ENCODE results near the gene RBM23.
"Not testable (repeated sequence)": the region's sequence is repeated elsewhere in the genome, so short reads cannot be mapped to it uniquely, and the experiment has no call there.

The RBM23 gene

DNA sequence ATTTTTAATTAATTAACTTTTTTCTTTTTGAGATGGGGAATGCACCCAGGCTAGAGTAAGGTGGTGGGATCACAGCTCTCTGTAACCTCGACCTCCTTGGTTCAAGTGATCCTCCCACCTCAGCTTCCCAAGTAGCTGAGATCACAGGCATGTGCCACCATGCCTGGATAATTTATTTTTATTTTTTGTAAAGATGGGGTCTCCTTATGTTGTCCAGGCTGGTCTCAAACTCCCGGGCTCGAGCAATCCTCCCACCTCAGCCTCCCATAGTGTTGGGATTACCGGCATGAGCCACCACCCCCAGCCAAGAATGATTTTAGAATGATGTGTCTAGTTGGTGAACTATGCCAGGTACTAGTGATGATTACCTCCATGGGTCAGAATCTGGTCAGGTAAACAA lies 54.0 kb downstream of the RBM23 start:
- no peak for DNase-seq (ENCODE audit: low spot score)

GRCh38 chr14:22861651-22862050 lies 57.3 kb downstream of the RBM23 start:
- DNase-seq (ENCODE audit: low spot score), result no peak

GRCh38 chr14:22860377-22860776 lies 58.6 kb downstream of the RBM23 start:
- DNase-seq (ENCODE audit: low spot score), result not testable (repeated sequence)

DNA sequence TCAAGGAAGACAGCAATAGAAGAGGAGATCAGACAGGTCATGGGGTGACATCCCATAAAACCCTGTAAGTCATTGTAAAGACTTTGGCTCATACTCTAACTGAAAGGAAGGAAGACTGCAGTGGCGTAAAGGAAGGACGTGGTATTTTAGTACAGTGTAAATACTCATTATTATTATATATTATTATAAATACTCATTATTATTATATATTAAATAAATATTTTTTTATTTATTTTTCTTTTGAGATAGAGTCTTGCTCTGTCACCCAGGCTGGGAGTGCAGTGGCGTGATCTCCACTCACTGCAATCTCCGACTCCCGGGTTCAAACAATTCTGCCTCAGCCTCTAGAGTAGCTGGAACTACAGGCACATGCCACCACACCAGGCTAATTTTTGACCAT lies 62.5 kb downstream of the RBM23 start:
- no peak for DNase-seq (ENCODE audit: low spot score)

GRCh38 chr14:22854963-22855724 lies 63.8 kb downstream of the RBM23 start:
- no peak for DNase-seq (ENCODE audit: low spot score)

DNA sequence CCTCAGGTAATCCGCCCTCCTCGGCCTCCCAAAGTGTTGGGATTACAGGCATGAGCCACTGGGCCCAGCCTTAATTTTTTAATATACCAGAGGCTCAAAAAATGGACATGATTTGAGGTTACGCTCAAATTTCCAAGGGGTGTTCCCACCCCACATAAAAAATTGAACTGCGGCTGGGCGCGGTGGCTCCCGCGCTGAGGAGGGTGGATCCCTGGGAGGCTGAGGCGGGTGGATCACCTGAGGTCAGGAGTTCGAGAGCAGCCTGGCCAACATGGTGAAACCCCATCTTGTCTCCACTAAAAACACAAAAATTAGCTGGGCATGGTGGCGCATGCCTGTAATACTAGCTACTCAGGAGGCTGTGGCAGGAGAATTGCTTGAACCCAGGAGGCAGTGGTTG lies 64.7 kb downstream of the RBM23 start:
- DNase-seq (ENCODE audit: low spot score), result not testable (repeated sequence)

DNA sequence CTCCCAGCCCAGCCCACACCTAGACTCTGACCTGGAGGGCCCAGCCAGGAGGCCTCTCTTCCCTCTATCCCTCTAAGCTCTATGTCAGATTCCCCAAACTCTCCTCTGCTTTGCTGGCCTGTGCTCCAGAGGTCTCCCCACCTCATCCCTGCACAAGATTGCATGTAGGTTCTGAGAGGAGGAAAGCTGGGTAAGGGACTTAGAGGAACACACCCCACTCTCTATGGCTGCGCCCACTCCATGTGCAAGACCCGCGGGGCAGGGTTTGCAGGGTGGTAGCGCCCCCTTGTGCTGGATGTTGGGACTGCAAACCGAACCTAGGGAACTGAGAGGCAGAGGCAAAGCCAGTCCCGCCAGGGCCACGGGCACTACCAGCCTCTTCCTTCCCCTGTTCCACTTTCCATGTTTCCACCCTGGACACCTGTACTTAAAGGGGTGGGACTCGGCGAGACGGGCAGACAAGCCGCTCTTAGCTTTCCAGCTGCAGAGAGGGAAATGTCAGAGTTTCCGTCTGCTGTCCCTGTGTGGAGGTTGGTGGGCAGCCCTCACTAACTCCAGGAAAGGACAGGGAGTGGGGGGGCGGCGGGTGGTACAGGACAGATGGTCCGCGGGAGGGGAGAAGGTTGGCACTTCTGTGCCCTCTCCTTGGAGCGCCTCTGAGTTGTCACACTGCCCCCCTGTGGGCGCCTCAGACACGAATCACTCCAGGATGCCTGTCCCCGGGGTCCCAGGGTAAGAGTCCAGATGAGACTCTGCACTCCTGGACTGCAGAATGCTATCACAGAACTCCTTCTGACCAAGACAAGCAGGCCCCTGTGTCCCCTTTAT lies 65.8 kb downstream of the RBM23 start:
- DNase-seq (ENCODE audit: low spot score), result peak; percentile 81

- no peak for DNase-seq (ENCODE audit: low spot score)
These were observed 66.4 kb downstream of the RBM23 start for GRCh38 chr14:22852599-22852939.

DNA sequence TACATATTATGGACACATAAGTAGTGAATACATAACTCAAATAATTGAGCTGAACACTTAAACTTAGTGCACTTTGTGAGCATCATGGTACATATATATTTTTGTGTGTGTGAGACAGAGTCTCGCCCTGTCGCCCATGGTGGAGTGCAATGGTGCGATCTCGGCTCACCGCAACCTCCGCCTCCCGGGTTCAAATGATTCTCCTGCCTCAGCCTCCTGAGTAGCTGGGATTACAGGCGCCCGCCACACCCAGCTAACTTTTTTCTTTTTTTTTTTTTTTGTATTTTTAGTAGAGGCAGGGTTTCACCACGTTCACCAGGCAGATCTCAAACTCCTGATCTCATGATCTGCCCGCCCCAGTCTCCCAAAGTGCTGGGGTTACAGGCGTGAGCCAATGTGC lies 66.8 kb downstream of the RBM23 start:
- not testable (repeated sequence) for DNase-seq (ENCODE audit: low spot score)

DNA sequence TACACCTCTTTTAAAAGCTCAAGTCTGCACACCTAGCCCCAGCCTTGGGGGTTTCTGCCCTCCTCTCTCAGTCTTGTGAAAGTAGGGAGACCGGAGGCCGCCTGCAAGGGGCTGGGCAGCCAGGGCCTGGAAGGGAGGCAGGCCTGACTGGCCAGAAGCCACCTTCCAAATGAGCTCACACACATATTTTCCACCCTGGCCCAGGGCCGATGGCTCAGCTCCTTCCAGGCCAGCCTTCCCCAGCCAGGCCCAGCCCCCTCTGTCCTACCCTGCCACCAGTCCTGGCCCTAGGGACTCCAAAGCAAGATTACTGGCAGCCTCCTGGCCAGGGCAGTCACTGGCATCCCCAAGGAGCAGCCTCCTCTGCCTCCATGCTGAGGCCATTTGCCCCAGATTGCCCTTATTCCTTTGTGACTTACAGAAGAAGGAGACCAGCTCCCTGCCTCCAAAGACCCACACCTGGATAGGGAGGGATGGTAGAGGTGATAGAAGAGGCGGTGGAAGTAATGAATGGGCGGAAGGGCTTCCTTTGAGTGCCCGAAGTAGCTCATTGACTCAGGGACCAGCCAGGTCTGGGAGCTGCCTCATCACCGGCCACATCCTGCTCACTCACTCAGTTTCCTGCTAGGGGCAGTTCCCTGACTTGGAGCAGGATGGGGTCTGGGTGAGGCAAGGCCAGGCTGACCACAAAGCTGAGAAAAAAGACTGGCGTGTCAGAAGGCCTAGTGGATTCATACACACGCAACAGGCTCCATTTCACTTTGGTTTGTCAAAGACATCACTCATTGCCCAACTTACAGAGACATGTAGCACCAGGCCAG lies 67.8 kb downstream of the RBM23 start:
- no peak for DNase-seq (ENCODE audit: low spot score)

DNA sequence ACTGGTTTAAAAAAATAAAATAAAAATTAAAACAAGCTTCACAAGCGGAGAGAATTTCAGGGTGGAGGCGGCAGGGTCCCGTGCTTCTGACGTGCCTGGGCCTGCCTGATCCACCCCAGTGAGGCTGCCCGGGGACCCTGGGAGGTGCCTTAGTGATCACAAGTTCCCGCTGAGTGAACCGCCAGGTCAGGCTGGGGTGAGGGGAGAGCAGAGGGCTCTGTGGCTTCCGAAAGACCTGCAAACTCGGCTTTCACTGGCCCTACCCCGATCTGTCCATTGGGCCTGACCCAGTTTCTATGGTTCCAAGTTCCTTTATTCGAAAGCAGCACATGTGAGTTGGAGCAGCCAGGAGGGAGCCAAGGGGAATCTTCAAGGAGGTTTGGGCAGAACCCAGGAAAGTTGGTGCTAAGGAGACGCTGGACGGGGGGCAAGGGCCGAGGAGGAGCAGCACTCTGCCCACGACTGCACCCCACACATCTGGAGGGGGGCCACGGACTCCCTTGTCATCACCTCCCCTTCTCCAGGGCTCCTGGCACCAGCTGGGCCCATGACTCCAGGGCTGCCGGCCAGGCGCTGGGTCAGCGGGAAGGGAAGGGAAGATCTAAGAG lies 69.6 kb downstream of the RBM23 start:
- DNase-seq (ENCODE audit: low spot score), result no peak

DNA sequence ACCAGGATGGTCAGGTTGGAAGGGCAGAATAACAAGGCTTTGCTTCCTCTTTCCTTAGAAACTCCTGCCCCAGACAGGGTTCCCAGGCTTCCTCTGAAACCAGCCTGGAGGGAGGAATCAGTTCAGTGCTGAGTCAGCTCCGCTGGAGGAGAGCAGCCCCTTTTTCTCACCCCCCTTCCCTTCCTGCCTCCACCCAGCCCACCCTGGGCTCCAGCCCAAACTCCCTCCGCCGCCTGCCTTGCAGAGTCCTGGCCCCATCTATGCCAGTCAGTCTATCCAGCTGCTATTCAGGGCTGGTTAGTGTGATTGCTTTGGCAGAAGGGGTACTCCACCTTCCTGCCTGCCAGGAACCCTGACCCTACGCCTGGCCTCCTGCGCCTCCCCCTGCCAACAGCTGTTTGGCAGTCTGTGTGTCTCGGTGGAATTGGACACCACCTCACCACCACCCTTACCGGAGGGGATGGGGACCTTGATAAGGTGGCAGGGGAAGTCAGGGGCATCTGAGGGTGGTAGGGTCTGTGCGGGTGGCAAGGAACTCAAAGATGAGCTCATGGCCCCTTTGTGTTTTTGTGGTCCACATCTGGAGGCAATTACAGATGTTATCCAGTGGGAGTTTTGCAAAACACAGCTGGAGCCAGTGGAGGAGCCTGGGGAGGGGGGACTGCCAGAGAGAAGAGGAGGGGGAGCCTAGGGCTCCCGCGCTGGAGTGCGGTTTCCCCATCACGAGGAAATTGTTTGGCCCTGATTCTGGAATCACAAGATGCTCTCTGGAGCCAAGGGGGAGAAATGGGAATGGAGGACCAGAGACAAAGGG lies 70.4 kb downstream of the RBM23 start:
- DNase-seq (ENCODE audit: low spot score), result no peak

DNA sequence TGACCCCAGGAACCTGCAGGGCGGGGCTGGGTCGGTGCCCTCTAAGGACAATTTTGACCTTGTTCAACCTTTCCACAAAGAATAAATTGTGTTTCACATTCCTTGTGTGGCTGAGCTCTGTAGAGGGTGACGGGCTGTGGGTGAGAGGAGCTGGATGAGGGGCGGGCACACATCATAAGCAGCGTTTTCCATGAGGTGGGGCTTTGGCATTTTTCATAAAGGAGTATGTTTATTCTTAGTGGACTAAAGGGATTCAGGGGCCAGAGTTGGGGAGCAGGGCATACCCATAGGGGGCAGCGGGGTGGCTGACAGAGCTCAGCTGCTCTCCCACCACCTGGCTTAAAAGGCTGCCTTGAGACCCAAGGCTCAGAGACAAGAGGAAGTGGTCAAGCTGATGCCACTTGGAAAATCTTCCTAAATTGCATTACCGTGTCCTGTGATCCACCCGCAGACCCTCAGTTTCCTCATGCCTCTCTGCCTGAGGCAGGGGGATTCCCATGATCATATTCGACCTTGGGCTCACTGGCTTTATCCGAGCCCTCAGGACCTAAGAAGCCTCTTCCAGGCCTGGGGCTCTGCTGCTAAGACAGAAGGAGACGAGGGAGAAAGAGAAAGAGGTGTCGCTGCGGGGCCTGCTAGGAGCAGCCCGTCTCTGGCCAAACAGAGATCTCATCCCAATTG lies 71.1 kb downstream of the RBM23 start:
- DNase-seq (ENCODE audit: low spot score), result no peak

DNA sequence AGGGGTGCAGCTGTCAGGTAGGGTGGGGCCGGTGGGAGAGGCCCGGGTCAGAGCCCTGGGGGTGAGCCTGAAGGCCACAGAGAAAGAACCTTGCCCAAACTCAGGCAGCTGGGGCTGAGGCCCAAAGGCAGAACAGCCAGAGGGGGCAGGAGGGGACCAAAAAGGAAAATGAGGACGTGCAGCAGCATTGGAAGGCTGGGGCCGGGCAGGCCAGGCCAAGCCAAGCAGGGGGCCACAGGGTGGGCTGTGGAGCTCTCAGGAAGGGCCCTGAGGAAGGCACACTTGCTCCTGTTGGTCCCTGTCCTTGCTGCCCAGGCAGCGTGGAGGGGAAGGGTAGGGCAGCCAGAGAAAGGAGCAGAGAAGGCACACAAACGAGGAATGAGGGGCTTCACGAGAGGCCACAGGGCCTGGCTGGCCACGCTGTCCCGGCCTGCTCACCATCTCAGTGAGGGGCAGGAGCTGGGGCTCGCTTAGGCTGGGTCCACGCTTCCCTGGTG lies 72.1 kb downstream of the RBM23 start:
- no peak for DNase-seq (ENCODE audit: low spot score)

GRCh38 chr14:22845821-22846625 lies 72.9 kb downstream of the RBM23 start:
- DNase-seq (ENCODE audit: low spot score), result no peak

DNA sequence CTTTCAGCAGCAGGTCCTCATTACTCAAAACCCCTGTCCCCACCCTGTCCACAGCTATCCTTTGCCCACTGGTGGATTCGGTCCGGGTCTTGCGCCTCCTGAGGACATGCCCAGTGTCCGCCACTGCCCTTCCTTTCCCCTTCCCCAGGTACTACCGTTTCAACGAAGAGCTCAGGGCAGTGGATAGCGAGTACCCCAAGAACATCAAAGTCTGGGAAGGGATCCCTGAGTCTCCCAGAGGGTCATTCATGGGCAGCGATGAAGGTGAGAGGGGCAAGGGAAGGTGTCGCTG lies 73.9 kb downstream of the RBM23 start:
- no peak for DNase-seq (ENCODE audit: low spot score)

DNA sequence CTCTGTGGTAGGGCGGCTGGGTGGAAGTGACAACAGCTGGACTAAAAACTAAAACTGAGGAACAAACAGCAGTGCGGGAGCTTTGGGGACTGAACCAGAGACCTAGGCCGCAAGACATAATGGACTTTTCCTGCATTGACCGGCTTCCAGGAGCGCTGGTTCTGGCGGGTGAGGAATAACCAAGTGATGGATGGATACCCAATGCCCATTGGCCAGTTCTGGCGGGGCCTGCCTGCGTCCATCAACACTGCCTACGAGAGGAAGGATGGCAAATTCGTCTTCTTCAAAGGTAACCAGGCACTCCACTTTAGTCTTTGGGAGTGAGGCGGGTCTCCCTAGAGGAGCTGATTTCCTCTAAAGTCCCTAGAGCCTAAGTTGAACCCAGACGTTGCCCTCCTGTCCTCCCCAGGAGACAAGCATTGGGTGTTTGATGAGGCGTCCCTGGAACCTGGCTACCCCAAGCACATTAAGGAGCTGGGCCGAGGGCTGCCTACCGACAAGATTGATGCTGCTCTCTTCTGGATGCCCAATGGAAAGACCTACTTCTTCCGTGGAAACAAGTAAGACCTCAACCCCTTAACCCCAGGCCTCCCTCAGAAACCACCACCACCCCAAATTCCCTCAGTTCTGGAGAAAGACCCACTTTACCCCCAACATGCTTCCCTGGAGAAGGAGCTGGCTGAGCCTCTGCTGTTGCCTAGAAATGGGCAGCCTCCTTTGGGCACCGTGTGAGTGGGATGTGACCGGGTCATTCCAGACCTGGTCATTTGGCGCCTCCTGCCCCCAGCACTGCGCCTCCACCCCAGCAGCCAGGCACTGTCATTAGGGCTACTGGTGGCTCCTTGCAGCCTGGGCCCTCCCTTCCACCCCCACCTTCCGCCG lies 74.5 kb downstream of the RBM23 start:
- no peak for DNase-seq (ENCODE audit: low spot score)

All from CD4-positive, alpha-beta T cell treated with Interleukin-6 at 100 ng/mL for 8 hours (primary cell).